ENCODE results near the gene ZNF440.

- TF ChIP-seq POLR2AphosphoS5 (IDR thresholded peaks at IDR 0.05; ENCODE audit: low read depth, low read length) (no peak), REST (IDR thresholded peaks at IDR 0.05; ENCODE audit: insufficient read depth in 1 of 2, low read depth in 2 of 2, low read length in 2 of 2) (no peak), SIN3A (IDR thresholded peaks at IDR 0.05; ENCODE audit: borderline replicate concordance, insufficient read depth, low read length) (no peak), TAF1 (IDR thresholded peaks at IDR 0.05; ENCODE audit: borderline replicate concordance, insufficient read depth, low read length) (no peak), FOXP2 (optimal IDR thresholded peaks at IDR 0.05; ENCODE audit: borderline replicate concordance, extremely low read depth, extremely low read length, insufficient read depth) (no peak)
Observed at GRCh38 chr19:11872624-11873023, 58.6 kb downstream of the ZNF440 start.
